Thymus (tissue), 11 donors: ENCODE data around the gene BACH2. TPM values are rescaled to one million over a fixed set of nuclear protein-coding genes. Genes with fewer than 3 reads are reported as not detected.

Experiments
- DNase-seq, 9 donors: peaks; one replicate each; pipeline ENCODE4 v3.0.0-alpha.2; 2013; ENCODE audit warnings: low spot score in 9 of 9, low read depth in 6 of 9, missing footprints in 1 of 9
- H3K27ac ChIP-seq, 2 donors: one replicate each; pipeline ENCODE4 v1.5.1; 2013; ENCODE audit warnings: control low read depth in 1 of 2, low read depth in 1 of 2, low read length in 1 of 2, mild to moderate bottlenecking in 1 of 2, moderate library complexity in 1 of 2
- H3K27me3 ChIP-seq, 2 donors: one replicate each; pipeline ENCODE4 v1.5.1; 2013; ENCODE audit warnings: low read length in 1 of 2; ENCODE audit not compliant: control insufficient read depth in 2 of 2, insufficient read depth in 1 of 2
- H3K36me3 ChIP-seq, 2 donors: one replicate each; pipeline ENCODE4 v1.5.1; 2013; ENCODE audit warnings: low read length in 1 of 2, mild to moderate bottlenecking in 1 of 2, moderate library complexity in 1 of 2; ENCODE audit not compliant: control insufficient read depth in 2 of 2, insufficient read depth in 2 of 2
- H3K4me1 ChIP-seq, 2 donors: one replicate each; pipeline ENCODE4 v1.5.1; 2013; ENCODE audit warnings: low read length in 2 of 2; ENCODE audit not compliant: control insufficient read depth in 2 of 2, insufficient read depth in 2 of 2
- H3K4me3 ChIP-seq, 2 donors: one replicate each; pipeline ENCODE4 v1.5.1; 2013; ENCODE audit warnings: low read length in 2 of 2, control low read depth in 1 of 2, mild to moderate bottlenecking in 1 of 2
- H3K9me3 ChIP-seq, 2 donors: one replicate each; pipeline ENCODE4 v1.5.1; 2013; ENCODE audit warnings: low read length in 1 of 2, mild to moderate bottlenecking in 1 of 2; ENCODE audit not compliant: control insufficient read depth in 2 of 2, insufficient read depth in 1 of 2
- WGBS: extraction: QIAGEN DNeasy Blood & Tissue Kit; methylation state at CpG from one replicate; pipeline ENCODE4 v1.1.7; 2013; 5-methylcytosine and 5-hydroxymethylcytosine counted together
- polyA plus RNA-seq: library from polyadenylated mRNA; stranded (reverse); fragments of 200-250 nt; gene quantifications from one replicate; pipeline ENCODE4 v1.2.3, GENCODE V29; 2013
- total RNA-seq: library from RNA; stranded (reverse); fragments of 120-200 nt; gene quantifications from one replicate; pipeline ENCODE4 v1.2.4, GENCODE V29; 2013
- donor health status: healthy.

BACH2 gene
- total and polyA plus RNA-seq, 2 donors: 12.3 to 12.7 TPM

DNA sequence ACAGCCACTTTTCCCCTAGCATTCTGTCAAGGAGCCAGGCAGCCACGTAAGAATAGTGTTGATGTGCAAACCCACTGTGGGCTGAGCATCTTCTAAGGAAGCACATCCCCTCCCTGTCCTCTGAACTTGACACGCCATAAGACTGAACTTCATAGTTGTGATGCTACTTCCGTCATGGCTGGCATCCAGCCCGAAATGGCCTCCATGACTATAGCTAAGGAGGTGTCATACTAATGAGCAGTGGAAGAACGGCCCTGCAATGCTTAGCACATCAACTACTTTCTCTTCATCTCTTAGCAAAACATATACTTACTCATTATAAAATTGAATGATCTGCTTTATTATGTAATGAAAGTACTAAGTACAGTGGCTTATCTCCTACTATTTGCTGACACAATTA is 292.1 kb downstream of the BACH2 start:
- no peak for DNase-seq
- Histone ChIP-seq H3K36me3 (peaks cover 18 to 40% of the 10 kb centered on the region in 2 donors), H3K4me3 (no peak overlapping the region), H3K4me1 (no peaks in the 10 kb centered on the region), H3K27me3 (no peaks in the 10 kb centered on the region), H3K9me3 (no peaks in the 10 kb centered on the region), H3K27ac (no peak overlapping the region)
- WGBS: 96% methylated on average over 5 of the region's 5 CpGs

DNA sequence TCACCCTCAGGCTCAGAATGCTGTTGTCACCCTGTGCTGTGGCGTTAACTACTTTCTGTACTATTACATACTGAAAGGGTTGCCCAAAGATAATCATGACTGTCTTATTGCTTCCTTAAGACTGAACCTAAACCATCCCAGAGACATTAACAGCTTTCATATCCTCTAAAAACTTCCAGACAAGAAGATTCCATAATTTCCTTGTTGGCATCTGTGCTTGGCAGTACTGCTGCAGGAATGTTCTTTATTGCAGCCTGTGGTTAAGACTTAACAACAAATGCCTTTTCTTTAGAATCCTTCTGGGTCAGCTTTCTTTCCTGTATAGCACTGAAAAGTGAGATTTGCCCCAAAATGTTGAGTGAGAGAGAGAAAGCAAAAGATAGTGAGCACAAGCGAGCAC is 292.7 kb downstream of the BACH2 start:
- DNase-seq: no peak
- H3K27me3 ChIP-seq: no peaks in the 10 kb centered on the region
- H3K4me1 ChIP-seq: no peaks in the 10 kb centered on the region
- H3K9me3 ChIP-seq: no peaks in the 10 kb centered on the region
- H3K36me3 ChIP-seq: peaks cover 18 to 40% of the 10 kb centered on the region in 2 donors
- WGBS: 74% methylated on average over 2 of the region's 2 CpGs
- H3K4me3 ChIP-seq: no peak overlapping the region
- no peak overlapping the region for H3K27ac ChIP-seq

DNA sequence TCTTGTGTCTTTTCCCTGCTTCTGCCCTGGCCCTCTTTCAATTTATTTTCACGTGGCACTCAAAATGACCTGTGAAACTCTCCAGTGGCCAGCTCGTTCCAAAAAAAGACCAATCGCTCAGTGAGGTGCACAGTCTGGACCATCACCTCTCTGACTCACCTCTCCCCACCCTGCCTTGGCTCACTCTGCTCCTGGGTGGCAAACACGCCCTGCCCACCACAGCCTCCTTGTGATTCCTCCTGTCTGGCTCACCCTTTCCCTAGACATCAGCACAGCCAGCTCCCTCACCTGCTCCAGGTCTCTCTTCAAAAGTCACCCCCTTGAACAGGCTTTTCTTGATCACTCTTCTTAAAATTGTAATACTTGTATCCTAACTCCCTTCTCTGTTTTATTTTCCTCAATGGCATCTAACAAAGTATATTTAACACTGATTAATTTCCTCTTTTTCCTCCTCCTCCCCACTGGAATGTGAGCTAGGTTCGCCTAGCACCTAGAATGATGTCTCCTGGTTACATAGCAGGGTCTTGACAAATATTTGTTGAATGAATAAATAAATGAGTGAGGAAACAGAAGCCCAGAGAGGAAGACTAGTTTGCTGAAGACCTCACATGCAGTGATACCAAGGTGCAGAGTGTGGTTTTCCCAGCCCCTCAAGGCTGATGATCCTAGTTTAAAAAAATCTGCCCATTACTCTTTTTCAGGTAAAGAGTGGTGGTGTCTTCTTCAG is 293.4 kb downstream of the BACH2 start:
- Histone ChIP-seq H3K27me3 (no peaks in the 10 kb centered on the region), H3K9me3 (no peaks in the 10 kb centered on the region), H3K4me1 (no peaks in the 10 kb centered on the region), H3K36me3 (peaks cover 12 to 35% of the 10 kb centered on the region in 2 donors), H3K27ac (no peak overlapping the region), H3K4me3 (no peak overlapping the region)
- no peak for DNase-seq
- WGBS: 99% methylated on average over 5 of the region's 5 CpGs

DNA sequence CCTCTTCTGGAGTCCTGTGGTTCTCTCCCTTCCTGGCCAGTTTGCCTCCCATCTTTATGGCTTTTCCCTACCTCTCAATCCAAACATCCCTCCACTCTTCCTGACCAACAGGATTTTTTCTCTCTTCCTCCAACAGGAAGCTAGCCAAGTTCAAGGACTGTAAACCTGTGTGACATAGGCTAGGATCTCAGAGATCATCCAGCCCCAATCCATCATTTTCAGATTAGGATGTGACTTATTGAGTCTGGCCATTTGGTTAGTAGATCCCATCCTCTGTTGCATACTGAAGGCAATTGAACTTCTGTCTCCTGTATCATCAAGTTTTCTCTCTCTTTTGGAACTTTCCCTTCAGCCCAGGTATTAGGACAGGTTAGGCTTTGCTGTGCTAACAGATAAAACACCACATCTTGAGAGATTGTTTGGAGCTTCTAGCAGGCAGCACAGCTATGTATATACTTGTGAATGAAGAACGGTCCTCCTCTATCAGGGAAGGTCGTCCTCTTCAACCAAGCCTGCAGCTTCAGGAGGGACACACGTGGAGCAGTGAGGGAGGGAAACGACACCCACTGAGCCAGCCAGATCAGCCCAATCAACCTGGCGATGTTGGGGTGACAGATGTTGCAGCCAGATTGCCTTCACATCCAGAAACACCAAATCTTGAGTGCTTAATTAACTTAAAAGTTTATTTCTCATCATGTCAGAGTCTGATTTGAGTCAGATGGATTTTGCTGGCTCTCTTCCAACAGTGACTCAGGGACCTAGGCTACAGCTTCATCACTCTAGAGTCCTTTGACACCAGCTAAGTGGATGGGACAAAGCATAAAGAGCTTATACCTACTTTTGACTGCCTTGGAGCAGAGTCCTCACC is 295.5 kb downstream of the BACH2 start:
- H3K36me3 ChIP-seq: peaks cover 4 to 25% of the 10 kb centered on the region in 2 donors
- WGBS: 97% methylated on average over 5 of the region's 5 CpGs
- no peaks in the 10 kb centered on the region for H3K4me1 ChIP-seq
- no peak overlapping the region for H3K4me3 ChIP-seq
- no peak overlapping the region for H3K27ac ChIP-seq
- DNase-seq: no peak
- H3K9me3 ChIP-seq: no peaks in the 10 kb centered on the region
- H3K27me3 ChIP-seq: no peaks in the 10 kb centered on the region

DNA sequence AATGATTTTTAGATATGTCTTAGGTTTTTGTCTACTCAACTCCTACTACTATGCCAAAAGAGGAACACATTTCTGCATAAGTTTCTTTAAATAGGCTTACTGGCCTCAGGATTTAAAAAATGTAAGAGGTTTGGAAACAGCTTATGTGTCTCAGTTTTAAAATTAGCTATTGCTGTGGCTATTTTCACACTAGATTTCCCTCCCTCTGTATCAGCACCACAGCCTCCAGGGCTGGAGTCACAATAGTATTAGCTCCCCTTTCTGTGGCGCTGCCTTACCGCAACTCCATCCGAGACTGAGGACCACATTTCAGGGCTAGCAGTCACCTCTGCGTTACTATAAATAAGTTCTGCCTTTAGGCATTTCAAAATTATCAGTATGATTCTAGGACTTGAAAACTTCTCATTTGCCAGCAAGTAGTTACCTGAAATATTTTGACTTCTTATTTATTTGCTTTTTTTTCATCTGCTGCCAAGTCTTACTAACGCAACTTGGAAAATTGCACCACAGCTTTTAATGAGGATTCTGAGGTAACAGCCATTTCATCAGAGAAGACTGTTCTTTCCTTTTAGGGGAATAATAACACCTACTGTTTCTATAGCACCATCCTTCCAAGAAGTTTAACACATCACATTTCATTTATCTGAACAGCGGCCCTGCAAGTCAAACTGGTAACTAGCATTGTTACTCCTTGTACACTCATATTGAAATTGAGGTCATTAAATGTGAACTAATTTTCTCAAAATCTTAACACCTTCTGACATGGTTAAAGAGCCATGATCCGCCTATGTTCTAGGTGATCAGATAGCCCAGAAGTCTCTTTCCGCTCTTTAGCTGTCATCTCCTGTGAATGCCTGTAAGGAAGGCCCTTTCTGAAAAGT is 296.5 kb downstream of the BACH2 start:
- no peaks in the 10 kb centered on the region for H3K27me3 ChIP-seq
- no peaks in the 10 kb centered on the region for H3K9me3 ChIP-seq
- no peak overlapping the region for H3K4me3 ChIP-seq
- DNase-seq: no peak
- peaks cover 4 to 22% of the 10 kb centered on the region in 2 donors for H3K36me3 ChIP-seq
- H3K4me1 ChIP-seq: no peaks in the 10 kb centered on the region
- no peak overlapping the region for H3K27ac ChIP-seq
- WGBS: 94% methylated on average over 8 of the region's 8 CpGs

DNA sequence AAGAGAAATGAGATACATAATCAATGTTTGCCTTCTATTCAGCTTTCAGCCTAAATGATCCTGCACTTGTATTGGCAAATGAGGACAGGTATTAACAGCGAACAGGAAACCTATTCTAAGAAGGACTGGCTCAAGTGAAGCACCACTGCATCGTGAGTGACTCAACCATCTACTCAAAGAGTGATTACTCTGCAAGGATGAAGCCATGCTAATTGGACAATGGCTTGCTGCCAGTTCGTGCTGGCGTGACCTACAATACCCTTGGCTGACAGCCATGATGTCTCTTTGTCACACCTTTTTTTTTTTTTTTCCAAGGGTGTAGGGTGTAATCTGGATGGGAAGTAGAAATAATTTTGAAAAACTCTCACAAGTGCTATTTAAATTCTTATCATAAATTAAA is 297.5 kb downstream of the BACH2 start:
- Histone ChIP-seq H3K27ac (no peak overlapping the region), H3K4me1 (no peaks in the 10 kb centered on the region), H3K4me3 (no peak overlapping the region), H3K36me3 (peaks cover 0 to 17% of the 10 kb centered on the region in 2 donors), H3K9me3 (no peaks in the 10 kb centered on the region), H3K27me3 (no peaks in the 10 kb centered on the region)
- no peak for DNase-seq
- 92% methylated on average over 4 of the region's 4 CpGs for WGBS

DNA sequence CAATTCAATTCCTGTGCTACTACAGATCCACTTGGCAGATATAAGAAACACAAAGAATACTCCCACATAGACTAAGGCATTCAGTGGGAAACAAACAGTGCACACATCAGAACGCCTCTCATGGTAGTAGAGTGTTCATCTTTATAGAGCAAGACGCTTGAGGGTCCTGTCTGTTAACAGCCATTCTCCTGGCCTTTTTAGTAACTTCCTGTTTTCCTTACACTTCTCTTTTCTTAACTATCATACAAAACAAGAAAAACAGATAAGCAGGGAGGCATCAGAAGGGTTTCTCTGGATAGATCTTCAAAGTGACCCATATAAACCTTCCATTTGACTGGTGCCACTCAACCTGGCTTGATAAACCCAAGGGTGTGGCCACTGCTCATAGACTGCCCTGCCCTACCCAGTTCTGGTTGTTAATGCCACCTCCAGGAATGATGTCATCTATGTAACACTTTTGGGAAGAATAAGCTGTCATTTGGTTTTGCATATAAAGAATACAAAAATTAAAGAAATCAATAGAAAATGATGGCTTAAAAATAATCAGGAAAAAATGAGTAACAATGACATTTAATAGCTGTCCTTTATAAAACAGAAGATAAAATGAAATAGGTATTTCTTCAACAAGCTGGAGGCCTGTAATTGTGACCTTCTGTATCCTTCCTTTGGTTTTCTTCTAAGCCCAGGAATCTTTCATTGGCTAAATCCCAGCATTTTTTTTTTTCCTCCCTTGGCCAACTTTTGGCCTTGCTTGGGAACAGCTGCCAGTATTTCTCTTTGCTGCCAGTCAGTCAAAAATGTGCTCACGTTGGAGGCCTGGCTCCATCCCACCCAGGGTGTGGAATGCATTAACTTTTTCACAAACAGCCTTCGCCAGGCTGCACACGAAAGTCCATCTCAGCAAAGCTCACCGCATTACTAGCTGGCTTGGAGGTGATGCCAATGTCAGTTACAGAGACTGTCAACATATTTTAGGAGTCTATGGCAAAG is 298.9 kb downstream of the BACH2 start:
- Histone ChIP-seq H3K4me3 (no peak overlapping the region), H3K27ac (no peak overlapping the region), H3K4me1 (no peaks in the 10 kb centered on the region), H3K36me3 (peaks cover 0 to 14% of the 10 kb centered on the region in 2 donors), H3K27me3 (no peaks in the 10 kb centered on the region), H3K9me3 (no peaks in the 10 kb centered on the region)
- DNase-seq: no peak
- WGBS: 93% methylated on average over 6 of the region's 6 CpGs

DNA sequence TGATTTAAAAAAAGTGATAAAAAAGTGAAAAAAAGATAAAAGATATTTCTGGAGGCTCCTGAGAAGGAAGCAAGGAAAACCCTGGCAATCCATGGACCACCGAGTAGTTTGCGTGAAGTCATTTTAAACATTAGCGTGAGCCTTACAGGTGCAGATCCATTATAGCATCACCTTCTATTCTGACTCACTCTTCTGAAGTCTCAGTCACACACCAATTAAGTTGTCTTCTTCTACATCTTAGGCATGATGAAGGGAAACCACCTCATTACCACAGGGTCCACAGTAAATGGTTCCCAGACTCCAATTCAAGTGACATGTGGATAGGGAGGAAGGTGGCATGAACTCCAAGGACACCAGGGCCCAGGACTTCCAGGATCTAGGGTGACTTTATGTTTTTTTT is 303.2 kb downstream of the BACH2 start:
- Histone ChIP-seq H3K9me3 (no peaks in the 10 kb centered on the region), H3K4me1 (no peaks in the 10 kb centered on the region), H3K27me3 (no peaks in the 10 kb centered on the region), H3K36me3 (peaks cover 0 to 8% of the 10 kb centered on the region in 2 donors), H3K27ac (no peak overlapping the region), H3K4me3 (no peak overlapping the region)
- WGBS: 97% methylated on average over 3 of the region's 3 CpGs
- no peak for DNase-seq
